ENCODE data around the gene MYLK.

MYLK gene

GRCh38 chr3:123672429-123673146 is 211.5 kb downstream of the MYLK start:
- Histone ChIP-seq H3K9me3 (ENCODE audit: control insufficient read depth, low read depth, low read length) (no peaks in the 10 kb centered on the region), H3K9ac (ENCODE audit: low read length) (no peak overlapping the region), H3K4me1 (ENCODE audit: control insufficient read depth, low read depth, low read length) (no peaks in the 10 kb centered on the region), H3K27ac (ENCODE audit: low read length) (no peak overlapping the region), H3K4me3 (ENCODE audit: low read length) (no peak overlapping the region), H3K27me3 (ENCODE audit: control insufficient read depth, insufficient read depth, low read length) (no peaks in the 10 kb centered on the region), H3K36me3 (ENCODE audit: control insufficient read depth, low read depth, low read length) (no peaks in the 10 kb centered on the region)

- H3K27ac ChIP-seq (ENCODE audit: low read length), result no peak overlapping the region
- H3K4me1 ChIP-seq (ENCODE audit: control insufficient read depth, low read depth, low read length), result no peaks in the 10 kb centered on the region
- H3K36me3 ChIP-seq (ENCODE audit: control insufficient read depth, low read depth, low read length), result no peaks in the 10 kb centered on the region
- no peak overlapping the region for H3K9ac ChIP-seq (ENCODE audit: low read length)
- no peaks in the 10 kb centered on the region for H3K27me3 ChIP-seq (ENCODE audit: control insufficient read depth, insufficient read depth, low read length)
- no peak overlapping the region for H3K4me3 ChIP-seq (ENCODE audit: low read length)
- no peaks in the 10 kb centered on the region for H3K9me3 ChIP-seq (ENCODE audit: control insufficient read depth, low read depth, low read length)
These were observed 213.4 kb downstream of the MYLK start for GRCh38 chr3:123670743-123671142.

- H3K4me1 ChIP-seq (ENCODE audit: control insufficient read depth, low read depth, low read length), result no peaks in the 10 kb centered on the region
- H3K27ac ChIP-seq (ENCODE audit: low read length), result no peak overlapping the region
- H3K9me3 ChIP-seq (ENCODE audit: control insufficient read depth, low read depth, low read length), result no peaks in the 10 kb centered on the region
- H3K4me3 ChIP-seq (ENCODE audit: low read length), result no peak overlapping the region
- no peaks in the 10 kb centered on the region for H3K36me3 ChIP-seq (ENCODE audit: control insufficient read depth, low read depth, low read length)
- H3K27me3 ChIP-seq (ENCODE audit: control insufficient read depth, insufficient read depth, low read length), result no peaks in the 10 kb centered on the region
- no peak overlapping the region for H3K9ac ChIP-seq (ENCODE audit: low read length)
These were observed 215.2 kb downstream of the MYLK start for GRCh38 chr3:123668906-123669305.

- no peaks in the 10 kb centered on the region for H3K4me1 ChIP-seq (ENCODE audit: control insufficient read depth, low read depth, low read length)
- no peak overlapping the region for H3K9ac ChIP-seq (ENCODE audit: low read length)
- H3K36me3 ChIP-seq (ENCODE audit: control insufficient read depth, low read depth, low read length), result no peaks in the 10 kb centered on the region
- H3K9me3 ChIP-seq (ENCODE audit: control insufficient read depth, low read depth, low read length), result no peaks in the 10 kb centered on the region
- H3K4me3 ChIP-seq (ENCODE audit: low read length), result no peak overlapping the region
- H3K27ac ChIP-seq (ENCODE audit: low read length), result no peak overlapping the region
- no peaks in the 10 kb centered on the region for H3K27me3 ChIP-seq (ENCODE audit: control insufficient read depth, insufficient read depth, low read length)
These were observed 216.3 kb downstream of the MYLK start for GRCh38 chr3:123667784-123668183.

- H3K9ac ChIP-seq (ENCODE audit: low read length), result no peak overlapping the region
- H3K27ac ChIP-seq (ENCODE audit: low read length), result no peak overlapping the region
- no peaks in the 10 kb centered on the region for H3K27me3 ChIP-seq (ENCODE audit: control insufficient read depth, insufficient read depth, low read length)
- no peaks in the 10 kb centered on the region for H3K36me3 ChIP-seq (ENCODE audit: control insufficient read depth, low read depth, low read length)
- H3K9me3 ChIP-seq (ENCODE audit: control insufficient read depth, low read depth, low read length), result no peaks in the 10 kb centered on the region
- no peaks in the 10 kb centered on the region for H3K4me1 ChIP-seq (ENCODE audit: control insufficient read depth, low read depth, low read length)
- H3K4me3 ChIP-seq (ENCODE audit: low read length), result no peak overlapping the region
These were observed 219.4 kb downstream of the MYLK start for GRCh38 chr3:123664753-123665152.

GRCh38 chr3:123663977-123664376 is 220.2 kb downstream of the MYLK start:
- Histone ChIP-seq H3K27me3 (ENCODE audit: control insufficient read depth, insufficient read depth, low read length) (no peaks in the 10 kb centered on the region), H3K9me3 (ENCODE audit: control insufficient read depth, low read depth, low read length) (no peaks in the 10 kb centered on the region), H3K27ac (ENCODE audit: low read length) (no peak overlapping the region), H3K4me1 (ENCODE audit: control insufficient read depth, low read depth, low read length) (no peaks in the 10 kb centered on the region), H3K4me3 (ENCODE audit: low read length) (no peak overlapping the region), H3K36me3 (ENCODE audit: control insufficient read depth, low read depth, low read length) (no peaks in the 10 kb centered on the region), H3K9ac (ENCODE audit: low read length) (no peak overlapping the region)

GRCh38 chr3:123661973-123662372 is 222.2 kb downstream of the MYLK start:
- H3K9me3 ChIP-seq (ENCODE audit: control insufficient read depth, low read depth, low read length), result no peaks in the 10 kb centered on the region
- no peaks in the 10 kb centered on the region for H3K36me3 ChIP-seq (ENCODE audit: control insufficient read depth, low read depth, low read length)
- H3K4me1 ChIP-seq (ENCODE audit: control insufficient read depth, low read depth, low read length), result no peaks in the 10 kb centered on the region
- no peak overlapping the region for H3K4me3 ChIP-seq (ENCODE audit: low read length)
- H3K9ac ChIP-seq (ENCODE audit: low read length), result no peak overlapping the region
- H3K27me3 ChIP-seq (ENCODE audit: control insufficient read depth, insufficient read depth, low read length), result no peaks in the 10 kb centered on the region
- H3K27ac ChIP-seq (ENCODE audit: low read length), result no peak overlapping the region

GRCh38 chr3:123660900-123661299 is 223.2 kb downstream of the MYLK start:
- no peaks in the 10 kb centered on the region for H3K36me3 ChIP-seq (ENCODE audit: control insufficient read depth, low read depth, low read length)
- H3K9me3 ChIP-seq (ENCODE audit: control insufficient read depth, low read depth, low read length), result no peaks in the 10 kb centered on the region
- H3K27ac ChIP-seq (ENCODE audit: low read length), result no peak overlapping the region
- no peaks in the 10 kb centered on the region for H3K27me3 ChIP-seq (ENCODE audit: control insufficient read depth, insufficient read depth, low read length)
- H3K4me3 ChIP-seq (ENCODE audit: low read length), result no peak overlapping the region
- H3K4me1 ChIP-seq (ENCODE audit: control insufficient read depth, low read depth, low read length), result no peaks in the 10 kb centered on the region
- H3K9ac ChIP-seq (ENCODE audit: low read length), result no peak overlapping the region

GRCh38 chr3:123660141-123660675 is 223.9 kb downstream of the MYLK start:
- H3K4me1 ChIP-seq (ENCODE audit: control insufficient read depth, low read depth, low read length), result no peaks in the 10 kb centered on the region
- H3K27me3 ChIP-seq (ENCODE audit: control insufficient read depth, insufficient read depth, low read length), result no peaks in the 10 kb centered on the region
- H3K36me3 ChIP-seq (ENCODE audit: control insufficient read depth, low read depth, low read length), result no peaks in the 10 kb centered on the region
- H3K27ac ChIP-seq (ENCODE audit: low read length), result no peak overlapping the region
- H3K9ac ChIP-seq (ENCODE audit: low read length), result no peak overlapping the region
- no peak overlapping the region for H3K4me3 ChIP-seq (ENCODE audit: low read length)
- no peaks in the 10 kb centered on the region for H3K9me3 ChIP-seq (ENCODE audit: control insufficient read depth, low read depth, low read length)

GRCh38 chr3:123658852-123659206 is 225.3 kb downstream of the MYLK start:
- Histone ChIP-seq H3K36me3 (ENCODE audit: control insufficient read depth, low read depth, low read length) (no peaks in the 10 kb centered on the region), H3K27ac (ENCODE audit: low read length) (no peak overlapping the region), H3K4me1 (ENCODE audit: control insufficient read depth, low read depth, low read length) (no peaks in the 10 kb centered on the region), H3K9ac (ENCODE audit: low read length) (no peak overlapping the region), H3K9me3 (ENCODE audit: control insufficient read depth, low read depth, low read length) (no peaks in the 10 kb centered on the region), H3K27me3 (ENCODE audit: control insufficient read depth, insufficient read depth, low read length) (no peaks in the 10 kb centered on the region), H3K4me3 (ENCODE audit: low read length) (no peak overlapping the region)

GRCh38 chr3:123658118-123658851 is 225.8 kb downstream of the MYLK start:
- Histone ChIP-seq H3K27ac (ENCODE audit: low read length) (no peak overlapping the region), H3K4me3 (ENCODE audit: low read length) (no peak overlapping the region), H3K36me3 (ENCODE audit: control insufficient read depth, low read depth, low read length) (no peaks in the 10 kb centered on the region), H3K9me3 (ENCODE audit: control insufficient read depth, low read depth, low read length) (no peaks in the 10 kb centered on the region), H3K9ac (ENCODE audit: low read length) (no peak overlapping the region), H3K27me3 (ENCODE audit: control insufficient read depth, insufficient read depth, low read length) (no peaks in the 10 kb centered on the region), H3K4me1 (ENCODE audit: control insufficient read depth, low read depth, low read length) (no peaks in the 10 kb centered on the region)

GRCh38 chr3:123657568-123657967 is 226.6 kb downstream of the MYLK start:
- H3K9me3 ChIP-seq (ENCODE audit: control insufficient read depth, low read depth, low read length), result no peaks in the 10 kb centered on the region
- H3K27ac ChIP-seq (ENCODE audit: low read length), result no peak overlapping the region
- H3K4me3 ChIP-seq (ENCODE audit: low read length), result no peak overlapping the region
- peaks cover under 1% of the 10 kb centered on the region for H3K4me1 ChIP-seq (ENCODE audit: control insufficient read depth, low read depth, low read length)
- H3K27me3 ChIP-seq (ENCODE audit: control insufficient read depth, insufficient read depth, low read length), result no peaks in the 10 kb centered on the region
- H3K9ac ChIP-seq (ENCODE audit: low read length), result no peak overlapping the region
- H3K36me3 ChIP-seq (ENCODE audit: control insufficient read depth, low read depth, low read length), result no peaks in the 10 kb centered on the region
